Spinal cord (tissue), 10 donors: ENCODE data around the gene SP7. TPM values are rescaled to one million over a fixed set of nuclear protein-coding genes. Genes with fewer than 3 reads are reported as not detected.
"Not testable (repeated sequence)": the region's sequence is repeated elsewhere in the genome, so short reads cannot be mapped to it uniquely, and the experiment has no call there.

Source experiments
- DNase-seq, 6 donors: peaks; one replicate each; pipeline versions ENCODE4 v3.0.0 to v3.0.0-alpha.2; 2013 to 2015; ENCODE audit warnings: low spot score in 6 of 6, low read depth in 4 of 6
- H3K27ac ChIP-seq: one replicate; pipeline ENCODE4 v1.5.1; 2013; ENCODE audit warnings: low read depth, low read length, control low read depth
- H3K27me3 ChIP-seq: one replicate; pipeline ENCODE4 v1.6.1; 2013; ENCODE audit warnings: low read length; ENCODE audit not compliant: control insufficient read depth, insufficient read depth
- H3K36me3 ChIP-seq: one replicate; pipeline ENCODE4 v1.6.1; 2013; ENCODE audit warnings: low read length; ENCODE audit not compliant: control insufficient read depth, insufficient read depth
- H3K4me1 ChIP-seq: one replicate; pipeline ENCODE4 v1.6.1; 2013; ENCODE audit warnings: low read length; ENCODE audit not compliant: control insufficient read depth, insufficient read depth
- H3K4me3 ChIP-seq: one replicate; pipeline ENCODE4 v1.5.1; 2013; ENCODE audit warnings: low read depth, low read length, control low read depth
- H3K9me3 ChIP-seq: one replicate; pipeline ENCODE4 v1.6.1; 2013; ENCODE audit warnings: low read length; ENCODE audit not compliant: control insufficient read depth, insufficient read depth
- WGBS: methylation state at CpG from one replicate; pipeline ENCODE4 v1.1.5; 2013; ENCODE audit warnings: missing lambda C conversion rate; ENCODE audit not compliant: insufficient coverage; 5-methylcytosine and 5-hydroxymethylcytosine counted together
- polyA plus RNA-seq, 2 donors: library from polyadenylated mRNA; unstranded; fragments of 120-200 nt; gene quantifications; one replicate each; pipeline ENCODE4 v1.2.1, GENCODE V29; 2013; ENCODE audit not compliant: insufficient read length in 2 of 2
- total RNA-seq, 2 donors: library from RNA; depleted of rRNA in 1 of 2; stranded (reverse); fragments of 120-200 nt in 1 of 2; fragments of >200 nt in 1 of 2; gene quantifications; one replicate each; pipeline versions ENCODE4 v1.2.3 to v1.2.4, GENCODE V29; 2013 to 2014
- donor health status: healthy.

Gene SP7
- total and polyA plus RNA-seq, 4 donors, result 0.22 to 0.30 (median 0.25) TPM

- DNase-seq, result no peak
- Histone ChIP-seq H3K27me3 (no peaks in the 10 kb centered on the region), H3K27ac (peak overlapping the region; percentile 78), H3K9me3 (no peaks in the 10 kb centered on the region), H3K36me3 (peaks cover 38% of the 10 kb centered on the region), H3K4me3 (peak overlapping the region; percentile 89), H3K4me1 (peaks cover 51% of the 10 kb centered on the region)
- WGBS, result 71% methylated on average over 2 of the region's 5 CpGs
Measured at GRCh38 chr12:53299101-53299453, 37.1 kb downstream of the SP7 start.

- Histone ChIP-seq H3K4me3 (no peak overlapping the region), H3K36me3 (peaks cover 30% of the 10 kb centered on the region), H3K9me3 (no peaks in the 10 kb centered on the region), H3K4me1 (peaks cover 50% of the 10 kb centered on the region), H3K27me3 (no peaks in the 10 kb centered on the region), H3K27ac (no peak overlapping the region)
- no peak for DNase-seq
- WGBS, result 100% methylated on average over 2 of the region's 5 CpGs
Measured at GRCh38 chr12:53298164-53298563, 38.0 kb downstream of the SP7 start.

- Histone ChIP-seq H3K36me3 (peaks cover 27% of the 10 kb centered on the region), H3K4me1 (peaks cover 45% of the 10 kb centered on the region)
- 98% methylated on average over 10 of the region's 10 CpGs for WGBS
- not testable (repeated sequence) for H3K4me3 ChIP-seq, H3K27ac ChIP-seq, H3K27me3 ChIP-seq, H3K9me3 ChIP-seq, DNase-seq
Measured at GRCh38 chr12:53297106-53297505, 39.0 kb downstream of the SP7 start.

GRCh38 chr12:53295891-53296219, 40.3 kb downstream of the SP7 start:
- peaks cover 42% of the 10 kb centered on the region for H3K4me1 ChIP-seq
- peaks cover 22% of the 10 kb centered on the region for H3K36me3 ChIP-seq
- no peaks in the 10 kb centered on the region for H3K9me3 ChIP-seq
- 5% methylated on average over 8 of the region's 12 CpGs for WGBS
- peak overlapping the region; percentile 97 for H3K27ac ChIP-seq
- H3K4me3 ChIP-seq, result peak overlapping the region; percentile 100
- no peak for DNase-seq
- H3K27me3 ChIP-seq, result no peaks in the 10 kb centered on the region

- H3K4me1 ChIP-seq, result peaks cover 37% of the 10 kb centered on the region
- H3K27ac ChIP-seq, result peak within 1 kb of the TSS; percentile 97
- DNase-seq, result peak; percentile 71 to 96 (median 84)
- peak within 1 kb of the TSS; percentile 100 for H3K4me3 ChIP-seq
- H3K9me3 ChIP-seq, result no peaks in the 10 kb centered on the region
- no peaks in the 10 kb centered on the region for H3K27me3 ChIP-seq
- H3K36me3 ChIP-seq, result peaks cover 26% of the 10 kb centered on the region
- WGBS, result under 1% methylated on average over 31 of the region's 42 CpGs
Measured at GRCh38 chr12:53295070-53295890, 40.9 kb downstream of the SP7 start, which contains the start of gene PFDN5. Gene PFDN5 (plus strand): TSS chr12:53295542. CDS start chr12:53295568, 26 bp downstream.

GRCh38 chr12:53292426-53292825, 43.7 kb downstream of the SP7 start:
- DNase-seq, result no peak
- no peak overlapping the region for H3K27ac ChIP-seq
- H3K36me3 ChIP-seq, result peaks cover 28% of the 10 kb centered on the region
- H3K4me3 ChIP-seq, result no peak overlapping the region
- no peaks in the 10 kb centered on the region for H3K9me3 ChIP-seq
- H3K4me1 ChIP-seq, result peaks cover 22% of the 10 kb centered on the region
- H3K27me3 ChIP-seq, result no peaks in the 10 kb centered on the region

GRCh38 chr12:53290661-53291060, 45.5 kb downstream of the SP7 start:
- no peaks in the 10 kb centered on the region for H3K9me3 ChIP-seq

GRCh38 chr12:53289891-53290290, 46.3 kb downstream of the SP7 start:
- 85% methylated on average over 3 of the region's 4 CpGs for WGBS
- Histone ChIP-seq H3K36me3 (peaks cover 40% of the 10 kb centered on the region), H3K27ac (no peak overlapping the region), H3K4me1 (peaks cover 6% of the 10 kb centered on the region), H3K9me3 (no peaks in the 10 kb centered on the region), H3K4me3 (no peak overlapping the region), H3K27me3 (no peaks in the 10 kb centered on the region)
- no peak for DNase-seq

More at GRCh38 chr12:53290661-53291060, 45.5 kb downstream of the SP7 start:
- Histone ChIP-seq H3K27me3 (no peaks in the 10 kb centered on the region), H3K27ac (no peak overlapping the region), H3K36me3 (peaks cover 37% of the 10 kb centered on the region), H3K4me3 (no peak overlapping the region), H3K4me1 (peaks cover 9% of the 10 kb centered on the region)
- no peak for DNase-seq
- WGBS, result 97% methylated on average over 5 of the region's 9 CpGs

GRCh38 chr12:53288322-53288721, 47.8 kb downstream of the SP7 start:
- Histone ChIP-seq H3K4me1 (no peaks in the 10 kb centered on the region), H3K9me3 (no peaks in the 10 kb centered on the region), H3K27ac (no peak overlapping the region), H3K4me3 (no peak overlapping the region), H3K27me3 (no peaks in the 10 kb centered on the region), H3K36me3 (peaks cover 40% of the 10 kb centered on the region)
- WGBS, result 89% methylated on average over 6 of the region's 6 CpGs
- no peak for DNase-seq

GRCh38 chr12:53287741-53288216, 48.4 kb downstream of the SP7 start:
- peak in 2 of 6 donors; percentile 83 for DNase-seq
- Histone ChIP-seq H3K4me3 (no peak overlapping the region), H3K4me1 (no peaks in the 10 kb centered on the region), H3K27ac (no peak overlapping the region), H3K27me3 (no peaks in the 10 kb centered on the region), H3K9me3 (no peaks in the 10 kb centered on the region), H3K36me3 (peaks cover 38% of the 10 kb centered on the region)
- WGBS, result 93% methylated on average over 10 of the region's 11 CpGs
